SK-N-MC (cell line): ENCODE results near the gene SPINK9.

ENCODE experiments used
- EZH2 ChIP-seq: fragments of 200-600 bp; sonication (generic); IDR thresholded peaks from one replicate; pipeline ENCODE4 v1.6.1; 2017; ENCODE audit warnings: antibody characterized with exemption
- FOXP2 ChIP-seq: optimal IDR thresholded peaks from 2 replicates; pipeline ENCODE3; 2011; ENCODE audit warnings: mild to moderate bottlenecking, moderate library complexity; ENCODE audit not compliant: insufficient read depth; ENCODE audit errors: extremely low read length, control extremely low read depth
- POLR2AphosphoS5 ChIP-seq: IDR thresholded peaks from 2 replicates; pipeline ENCODE4 v1.6.1; 2012; ENCODE audit warnings: mild to moderate bottlenecking, low read depth, low read length, borderline replicate concordance

- no peak for TF ChIP-seq POLR2AphosphoS5
- no peak for TF ChIP-seq EZH2
- TF ChIP-seq FOXP2 = no peak
Observed at GRCh38 chr5:148372893-148373292, 37.5 kb downstream of the SPINK9 start.
